ENCODE data around the gene COX4I1. TPM values are rescaled to one million over a fixed set of nuclear protein-coding genes. Genes with fewer than 3 reads are reported as not detected.

COX4I1 gene
- total RNA-seq, 1 donor from 2014 or later = 308 TPM

DNA sequence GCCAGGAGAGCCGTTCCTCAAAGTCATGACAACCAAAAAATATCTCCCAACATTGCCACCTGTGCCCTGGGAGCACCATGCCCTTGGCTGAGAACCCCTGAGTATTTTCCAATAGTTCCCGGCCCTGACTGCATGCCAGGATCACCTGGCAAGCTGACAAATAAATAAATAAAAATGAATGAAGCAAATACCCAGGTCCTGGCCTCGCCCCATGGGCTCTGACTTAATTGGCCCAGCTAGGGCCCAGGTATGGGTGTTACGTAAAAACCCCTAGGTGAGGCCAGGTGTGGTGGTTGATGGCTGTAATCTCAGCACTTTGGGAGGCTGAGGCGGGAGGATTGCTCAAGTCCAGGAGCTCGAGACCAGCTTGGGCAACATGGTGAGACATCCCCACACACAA lies 45.9 kb upstream of the COX4I1 start:
- no peaks in the 10 kb centered on the region for H3K36me3 ChIP-seq
- DNase-seq (ENCODE audit: low spot score) = no peak
- no peaks in the 10 kb centered on the region for H3K36me3 Mint-ChIP-seq
- no peaks in the 10 kb centered on the region for H3K9me3 Mint-ChIP-seq
- no peak overlapping the region for H3K27ac Mint-ChIP-seq
- peaks cover 18% of the 10 kb centered on the region for H3F3A ChIP-seq (ENCODE audit: low read depth)
- peaks cover 17% of the 10 kb centered on the region for H4K20me1 ChIP-seq (ENCODE audit: low read depth)
- H2AFZ ChIP-seq (replicated peaks) = no peak overlapping the region
- no peak overlapping the region for H3K4me3 Mint-ChIP-seq
- H3K4me2 ChIP-seq = no peak overlapping the region
- H3K27me3 Mint-ChIP-seq (ENCODE audit: insufficient read depth, low read depth) = peaks cover 17% of the 10 kb centered on the region
- no peak overlapping the region for H3K27ac ChIP-seq
- peaks cover 50% of the 10 kb centered on the region for H3K27me3 ChIP-seq
- H3K9ac ChIP-seq = no peak overlapping the region
- H3K79me2 ChIP-seq (ENCODE audit: low read depth) = no peaks in the 10 kb centered on the region
- peaks cover 22% of the 10 kb centered on the region for H3K4me1 ChIP-seq
- H3K4me3 ChIP-seq = no peak overlapping the region
- no peaks in the 10 kb centered on the region for H3K9me3 ChIP-seq (ENCODE audit: low read depth)
- peaks cover 17% of the 10 kb centered on the region for H3K4me1 Mint-ChIP-seq
- TF ChIP-seq, protein P1, sequence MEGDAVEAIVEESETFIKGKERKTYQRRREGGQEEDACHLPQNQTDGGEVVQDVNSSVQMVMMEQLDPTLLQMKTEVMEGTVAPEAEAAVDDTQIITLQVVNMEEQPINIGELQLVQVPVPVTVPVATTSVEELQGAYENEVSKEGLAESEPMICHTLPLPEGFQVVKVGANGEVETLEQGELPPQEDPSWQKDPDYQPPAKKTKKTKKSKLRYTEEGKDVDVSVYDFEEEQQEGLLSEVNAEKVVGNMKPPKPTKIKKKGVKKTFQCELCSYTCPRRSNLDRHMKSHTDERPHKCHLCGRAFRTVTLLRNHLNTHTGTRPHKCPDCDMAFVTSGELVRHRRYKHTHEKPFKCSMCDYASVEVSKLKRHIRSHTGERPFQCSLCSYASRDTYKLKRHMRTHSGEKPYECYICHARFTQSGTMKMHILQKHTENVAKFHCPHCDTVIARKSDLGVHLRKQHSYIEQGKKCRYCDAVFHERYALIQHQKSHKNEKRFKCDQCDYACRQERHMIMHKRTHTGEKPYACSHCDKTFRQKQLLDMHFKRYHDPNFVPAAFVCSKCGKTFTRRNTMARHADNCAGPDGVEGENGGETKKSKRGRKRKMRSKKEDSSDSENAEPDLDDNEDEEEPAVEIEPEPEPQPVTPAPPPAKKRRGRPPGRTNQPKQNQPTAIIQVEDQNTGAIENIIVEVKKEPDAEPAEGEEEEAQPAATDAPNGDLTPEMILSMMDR (IDR thresholded peaks at IDR 0.05) = no peak
- TF ChIP-seq EZH2phosphoT487 (IDR thresholded peaks at IDR 0.05) (no peak), EZH2 (IDR thresholded peaks at IDR 0.05) (no peak)

DNA sequence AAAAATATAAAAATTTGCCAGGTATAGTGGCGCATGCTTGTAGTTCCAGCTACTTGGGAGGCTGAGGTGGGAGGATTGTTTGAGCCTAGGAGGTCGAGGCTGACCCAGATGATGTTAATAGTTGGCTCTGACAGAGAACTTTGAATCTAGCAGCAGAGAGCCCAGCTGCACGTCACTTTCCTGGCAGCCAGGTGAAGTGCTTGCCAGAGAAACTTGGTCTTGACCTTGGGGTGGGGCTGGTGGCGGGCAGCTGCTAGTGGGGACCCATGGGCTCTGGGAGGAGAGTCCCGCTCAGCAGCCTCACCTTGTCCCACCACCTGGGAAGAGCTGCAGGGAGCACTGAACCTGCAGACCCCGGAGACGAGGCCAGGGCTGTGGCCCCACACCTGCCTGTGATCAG lies 45.5 kb upstream of the COX4I1 start:
- H3K9me3 Mint-ChIP-seq = no peaks in the 10 kb centered on the region
- H3K36me3 Mint-ChIP-seq = no peaks in the 10 kb centered on the region
- H4K20me1 ChIP-seq (ENCODE audit: low read depth) = peaks cover 17% of the 10 kb centered on the region
- no peaks in the 10 kb centered on the region for H3K9me3 ChIP-seq (ENCODE audit: low read depth)
- TF ChIP-seq EZH2 (IDR thresholded peaks at IDR 0.05) = no peak
- no peak for TF ChIP-seq EZH2phosphoT487 (IDR thresholded peaks at IDR 0.05)
- TF ChIP-seq, protein P1 (IDR thresholded peaks at IDR 0.05) = no peak
- H3K4me3 Mint-ChIP-seq = no peak overlapping the region
- H3K27me3 Mint-ChIP-seq (ENCODE audit: insufficient read depth, low read depth) = peaks cover 17% of the 10 kb centered on the region
- H3K4me3 ChIP-seq = no peak overlapping the region
- no peaks in the 10 kb centered on the region for H3K36me3 ChIP-seq
- peaks cover 18% of the 10 kb centered on the region for H3F3A ChIP-seq (ENCODE audit: low read depth)
- peaks cover 17% of the 10 kb centered on the region for H3K4me1 Mint-ChIP-seq
- H3K4me1 ChIP-seq = peaks cover 22% of the 10 kb centered on the region
- no peak overlapping the region for H3K4me2 ChIP-seq
- H3K79me2 ChIP-seq (ENCODE audit: low read depth) = no peaks in the 10 kb centered on the region
- no peak for DNase-seq (ENCODE audit: low spot score)
- H3K27me3 ChIP-seq = peaks cover 49% of the 10 kb centered on the region
- no peak overlapping the region for H2AFZ ChIP-seq (replicated peaks)
- no peak overlapping the region for H3K27ac Mint-ChIP-seq
- no peak overlapping the region for H3K9ac ChIP-seq
- no peak overlapping the region for H3K27ac ChIP-seq

DNA sequence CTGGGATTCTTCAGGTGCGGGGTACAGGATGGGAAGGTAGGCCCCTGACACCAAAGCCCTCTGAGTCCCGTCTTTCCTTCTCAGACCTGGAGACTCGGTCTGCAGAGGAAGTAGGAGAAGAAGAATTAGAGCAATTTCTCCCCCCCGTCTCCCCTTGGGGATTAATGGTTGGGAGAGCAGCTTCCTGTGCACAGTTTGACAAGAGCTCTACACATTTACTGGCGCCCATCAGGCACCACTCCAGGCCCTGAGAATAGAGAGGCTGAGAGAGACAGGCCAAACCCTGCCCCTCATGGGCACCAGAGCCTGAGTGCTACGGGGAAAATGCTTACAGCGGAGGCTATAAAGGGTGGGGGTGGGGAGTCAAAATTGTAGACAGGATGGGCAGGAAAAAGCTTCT lies 45.1 kb upstream of the COX4I1 start:
- Mint-ChIP-seq H3K27ac (no peak overlapping the region), H3K27me3 (ENCODE audit: insufficient read depth, low read depth) (peaks cover 18% of the 10 kb centered on the region), H3K36me3 (no peaks in the 10 kb centered on the region), H3K9me3 (no peaks in the 10 kb centered on the region), H3K4me3 (no peak overlapping the region), H3K4me1 (peaks cover 17% of the 10 kb centered on the region)
- TF ChIP-seq EZH2phosphoT487 (IDR thresholded peaks at IDR 0.05) = no peak
- TF ChIP-seq EZH2 (IDR thresholded peaks at IDR 0.05) = no peak
- TF ChIP-seq, protein P1 (IDR thresholded peaks at IDR 0.05) = no peak
- H3K9ac ChIP-seq = no peak overlapping the region
- peaks cover 18% of the 10 kb centered on the region for H3F3A ChIP-seq (ENCODE audit: low read depth)
- no peaks in the 10 kb centered on the region for H3K36me3 ChIP-seq
- H3K4me3 ChIP-seq = no peak overlapping the region
- H3K79me2 ChIP-seq (ENCODE audit: low read depth) = no peaks in the 10 kb centered on the region
- no peaks in the 10 kb centered on the region for H3K9me3 ChIP-seq (ENCODE audit: low read depth)
- peaks cover 45% of the 10 kb centered on the region for H3K27me3 ChIP-seq
- peaks cover 17% of the 10 kb centered on the region for H4K20me1 ChIP-seq (ENCODE audit: low read depth)
- no peak overlapping the region for H3K4me2 ChIP-seq
- no peak overlapping the region for H3K27ac ChIP-seq
- DNase-seq (ENCODE audit: low spot score) = no peak
- peaks cover 22% of the 10 kb centered on the region for H3K4me1 ChIP-seq
- H2AFZ ChIP-seq (replicated peaks) = no peak overlapping the region
